Kidney capillary endothelial cell (primary cell): ENCODE data around the gene MYO7A.

Source experiments
- DNase-seq: peaks from one replicate; pipeline ENCODE4 v3.0.0-alpha.2; 2018; ENCODE audit warnings: low spot score

The MYO7A gene

DNA sequence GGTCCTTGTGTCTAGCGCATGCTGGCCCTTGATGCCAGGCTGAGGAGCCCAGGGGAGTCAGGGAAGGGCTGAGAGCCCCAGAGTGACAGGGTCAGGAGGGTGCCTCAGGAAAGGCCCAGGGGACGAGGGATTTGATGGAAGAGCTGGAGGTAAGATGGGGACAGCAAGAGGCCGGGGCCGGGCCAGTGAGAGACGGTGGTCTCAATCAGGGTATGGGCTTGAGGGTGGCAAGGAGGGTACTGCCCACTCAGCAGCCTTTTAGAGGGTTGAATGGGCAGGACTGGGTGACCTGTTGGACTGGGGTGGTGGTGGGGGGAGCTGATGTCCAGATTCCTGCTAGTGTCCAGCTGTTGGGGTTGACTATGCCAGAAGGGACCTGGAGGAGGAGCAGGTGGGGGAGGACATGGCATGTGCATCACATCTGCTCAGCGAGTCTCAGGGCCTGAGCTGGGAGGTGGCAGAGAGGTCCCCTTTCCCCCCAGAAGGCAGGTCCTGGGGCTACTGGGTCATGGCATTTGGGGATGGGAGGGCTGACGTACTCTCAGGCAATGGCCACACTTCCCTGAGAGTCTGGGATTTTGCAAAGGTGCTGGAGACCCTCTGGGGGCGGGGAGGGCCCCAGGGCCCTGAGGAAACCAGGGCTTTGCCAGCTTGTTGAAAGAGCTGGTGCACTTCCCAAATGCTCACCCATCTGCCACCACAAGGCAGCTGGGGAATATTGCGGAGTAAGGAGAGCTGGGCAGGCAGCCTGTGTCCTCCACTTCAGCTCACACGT lies 18.4 kb downstream of the MYO7A start:
- no peak for DNase-seq

DNA sequence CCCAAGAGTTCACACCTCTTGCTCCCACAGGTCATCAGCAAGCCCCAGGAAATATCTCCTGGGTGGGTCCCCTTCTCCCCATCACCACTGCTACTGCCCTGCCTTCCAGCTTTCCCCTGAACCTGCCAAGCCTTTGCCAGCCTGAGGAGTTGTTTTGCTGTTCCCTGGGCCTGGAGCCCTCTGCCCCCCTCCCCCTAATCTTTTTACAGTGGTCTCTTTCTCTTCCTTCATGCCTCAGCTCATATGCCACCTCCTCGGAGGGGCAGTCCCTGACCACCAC lies 18.9 kb downstream of the MYO7A start:
- no peak for DNase-seq

GRCh38 chr11:77147668-77148321 lies 19.7 kb downstream of the MYO7A start:
- DNase-seq, result no peak

GRCh38 chr11:77148963-77149715 lies 21.1 kb downstream of the MYO7A start:
- no peak for DNase-seq

DNA sequence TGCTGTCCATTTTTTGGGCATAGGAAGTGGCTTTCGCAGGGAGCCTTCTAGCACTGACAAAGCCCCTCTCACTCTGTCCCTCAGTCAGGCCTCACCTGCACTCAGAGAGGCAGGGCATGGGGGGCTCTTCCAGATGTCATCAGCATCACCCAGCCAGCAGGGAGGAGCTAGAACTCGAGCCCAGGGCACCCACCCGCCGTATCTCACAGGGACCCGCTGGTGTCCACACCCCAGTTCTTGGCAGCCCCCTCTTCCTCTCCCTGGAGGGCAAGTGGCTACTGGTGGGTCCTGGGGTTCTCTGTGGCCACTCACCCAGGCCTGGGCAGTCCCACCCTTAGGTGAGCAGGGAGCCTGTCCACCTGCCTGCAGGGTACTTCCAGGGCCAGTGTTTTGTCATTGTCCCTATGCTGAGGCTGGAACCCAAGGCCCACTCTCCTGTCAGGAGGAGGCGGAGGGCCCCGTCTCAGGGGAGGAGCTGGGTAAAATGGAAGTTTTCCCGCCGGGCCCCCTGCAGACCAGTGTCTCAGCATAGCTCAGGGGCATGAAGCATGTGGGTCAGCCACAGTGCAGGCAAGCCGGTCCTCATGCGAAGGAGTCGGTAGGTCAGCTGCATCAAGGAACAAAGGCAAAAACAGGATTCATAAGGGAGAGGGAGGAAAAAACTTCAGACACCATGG lies 21.8 kb downstream of the MYO7A start:
- DNase-seq, result no peak

- DNase-seq, result no peak
These were observed 22.8 kb downstream of the MYO7A start for GRCh38 chr11:77150836-77151235.

DNA sequence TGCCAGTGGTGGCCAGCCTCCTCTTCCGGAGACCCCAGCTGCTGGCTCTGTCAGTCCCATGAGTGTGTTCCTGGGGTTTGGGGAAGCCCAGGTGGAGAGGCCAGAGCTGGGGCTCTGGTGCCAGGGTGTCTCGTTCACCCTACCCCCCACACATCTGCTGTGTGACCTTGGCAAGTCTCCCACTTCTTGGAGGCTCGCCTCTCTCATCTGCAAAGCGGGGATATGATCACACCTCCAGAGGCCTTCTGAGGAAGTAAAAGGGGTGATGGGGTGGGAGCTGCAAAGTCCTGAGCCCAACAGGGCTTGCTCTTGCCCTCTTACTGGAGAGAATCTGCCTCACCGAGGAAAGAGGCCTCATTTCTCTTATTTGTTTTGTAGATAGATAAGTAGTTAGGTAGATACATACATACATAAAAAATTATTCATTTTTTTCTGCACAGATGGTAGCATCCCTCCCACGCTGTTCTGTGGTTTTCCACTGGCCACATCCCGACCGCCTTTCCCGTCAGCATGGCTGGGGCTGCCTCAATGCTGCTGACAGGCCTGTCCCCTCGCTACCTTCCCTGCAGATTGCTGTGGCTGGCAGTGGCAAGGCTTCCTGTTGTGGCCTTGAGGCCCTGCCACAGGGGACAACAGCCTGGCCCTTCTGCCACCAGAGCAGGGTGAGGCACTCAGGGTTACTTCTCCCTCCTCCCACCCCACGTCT lies 23.9 kb downstream of the MYO7A start:
- no peak for DNase-seq

- DNase-seq, result no peak
These were observed 24.8 kb downstream of the MYO7A start for GRCh38 chr11:77152846-77153245.

DNA sequence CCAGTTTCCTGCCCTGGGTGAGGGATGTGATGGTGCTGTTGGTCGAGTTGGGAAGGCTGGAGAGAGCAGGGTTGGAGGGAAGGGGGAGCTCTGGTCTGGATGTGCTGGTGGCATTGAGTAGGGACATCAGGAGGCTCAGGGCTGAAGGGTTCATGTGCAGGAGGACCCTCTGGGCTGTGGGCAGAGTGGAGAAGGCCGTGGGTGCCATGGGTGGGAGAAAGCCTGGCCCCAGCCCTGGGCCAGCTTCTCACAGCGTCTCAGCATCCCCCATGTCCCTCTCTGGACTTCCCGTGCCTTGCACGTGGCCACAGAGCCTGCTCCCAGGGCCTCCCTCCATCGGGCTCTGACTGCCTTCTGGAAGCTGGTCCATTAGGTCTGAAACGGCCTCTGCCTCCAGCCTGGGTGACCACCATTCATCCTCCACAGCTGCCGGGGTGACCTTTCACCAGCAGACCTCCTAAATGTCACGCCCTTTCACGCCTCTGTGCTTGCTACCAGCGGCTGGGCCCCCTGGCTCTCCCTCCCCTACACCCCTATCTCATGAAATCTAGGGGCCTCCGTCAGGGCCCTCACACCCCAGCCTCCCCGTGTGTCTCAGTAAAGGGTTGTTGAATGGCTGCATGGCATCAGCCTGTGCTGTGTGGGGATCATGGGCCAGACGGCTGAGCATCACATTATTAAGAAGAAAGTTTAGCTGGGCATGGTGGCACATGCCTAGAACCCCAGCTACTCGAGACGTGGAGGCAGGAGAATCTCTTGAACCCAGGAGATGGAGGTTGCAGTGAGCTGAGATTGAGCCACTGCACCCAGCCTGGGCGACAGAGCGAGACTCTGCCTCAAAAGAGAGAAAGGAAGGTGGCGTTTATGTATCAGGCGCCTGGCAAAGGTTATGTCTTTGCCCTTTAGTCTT lies 25.5 kb downstream of the MYO7A start:
- no peak for DNase-seq

- no peak for DNase-seq
These were observed 26.5 kb downstream of the MYO7A start for GRCh38 chr11:77154381-77155081.

- no peak for DNase-seq
These were observed 27.0 kb downstream of the MYO7A start for GRCh38 chr11:77155082-77155475.

- no peak for DNase-seq
These were observed 27.6 kb downstream of the MYO7A start for GRCh38 chr11:77155556-77156130.

- DNase-seq, result no peak
These were observed 28.6 kb downstream of the MYO7A start for GRCh38 chr11:77156396-77157195.

DNA sequence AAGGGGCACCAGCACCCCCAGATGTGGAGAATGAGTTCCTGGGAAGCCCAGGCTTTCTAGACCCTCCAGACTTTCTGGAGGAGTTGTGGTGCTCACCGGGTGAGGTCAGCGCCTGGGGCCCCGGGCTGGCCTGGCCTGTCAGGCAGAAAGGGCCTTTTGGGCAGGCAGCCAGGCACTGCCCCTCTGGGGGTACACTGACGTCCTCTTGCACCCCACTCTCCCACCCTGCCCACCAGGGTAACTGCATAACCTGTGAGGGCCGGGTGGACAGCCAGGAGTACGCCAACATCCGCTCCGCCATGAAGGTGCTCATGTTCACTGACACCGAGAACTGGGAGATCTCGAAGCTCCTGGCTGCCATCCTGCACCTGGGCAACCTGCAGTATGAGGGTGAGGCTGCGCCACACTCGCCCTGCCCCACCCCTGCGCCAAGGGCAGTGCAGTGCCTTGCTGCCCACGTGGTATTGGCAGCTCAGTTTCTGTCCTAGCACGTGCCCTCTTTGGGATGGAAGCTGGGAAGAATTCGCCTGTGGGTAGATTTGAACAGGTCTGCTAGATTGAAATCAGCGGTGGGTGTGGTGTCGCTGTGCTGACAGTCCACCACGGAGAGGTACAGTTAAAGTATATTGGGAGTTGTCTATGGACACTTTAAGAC lies 30.1 kb downstream of the MYO7A start:
- DNase-seq, result no peak

GRCh38 chr11:77159219-77159936 lies 31.3 kb downstream of the MYO7A start:
- no peak for DNase-seq

GRCh38 chr11:77159937-77160495 lies 32.0 kb downstream of the MYO7A start:
- no peak for DNase-seq

GRCh38 chr11:77163271-77163670 lies 35.2 kb downstream of the MYO7A start:
- no peak for DNase-seq

- DNase-seq, result no peak
These were observed 37.0 kb downstream of the MYO7A start for GRCh38 chr11:77165066-77165465.
